CMK (cell line): ENCODE measurements around the gene PET117.
"Not testable (repeated sequence)": the region's sequence is repeated elsewhere in the genome, so short reads cannot be mapped to it uniquely, and the experiment has no call there.

Source experiments
- DNase-seq: peaks from one replicate; pipeline ENCODE4 v3.0.0-alpha.2; 2010; ENCODE audit warnings: low read depth

Gene PET117, protein sequence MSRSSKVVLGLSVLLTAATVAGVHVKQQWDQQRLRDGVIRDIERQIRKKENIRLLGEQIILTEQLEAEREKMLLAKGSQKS

GRCh38 chr20:18137412-18138265 is at the start of gene PET117, which contains the start of gene KAT14:
Gene PET117, plus strand, starts transcription at chr20:18137863. Its CDS starts 93 bp downstream, at chr20:18137956.
Gene KAT14, plus strand, starts transcription at chr20:18137863. Its CDS starts 4,798 bp downstream, at chr20:18142661.
- peak; percentile 86 for DNase-seq

- DNase-seq: not testable (repeated sequence)
These were observed 49.4 kb upstream of the PET117 start for GRCh38 chr20:18088298-18088697.

GRCh38 chr20:18088841-18089240 is 48.8 kb upstream of the PET117 start:
- DNase-seq: not testable (repeated sequence)

GRCh38 chr20:18090044-18090443 is 47.6 kb upstream of the PET117 start:
- no peak for DNase-seq

GRCh38 chr20:18090477-18090876 is 47.2 kb upstream of the PET117 start:
- DNase-seq: no peak

DNA sequence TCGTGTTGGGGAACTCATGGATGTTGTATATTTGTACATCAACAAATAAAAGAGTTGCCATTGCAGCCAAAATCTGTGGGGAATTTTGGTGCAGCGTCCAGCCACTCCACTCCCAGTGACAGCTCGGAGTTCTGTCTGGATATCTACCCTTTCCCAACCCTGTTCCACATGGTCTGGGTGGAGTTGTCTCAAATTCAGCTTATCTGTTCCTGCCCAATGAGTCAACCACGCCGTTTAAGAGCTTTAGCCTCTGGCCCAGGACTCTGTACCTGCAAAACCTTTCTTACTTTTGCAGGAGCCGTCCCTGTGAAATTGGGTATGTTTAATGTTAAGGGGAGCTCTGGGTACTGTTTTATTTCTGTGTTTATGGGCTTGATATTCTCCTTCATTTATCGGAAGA is 46.0 kb upstream of the PET117 start:
- DNase-seq: no peak

- DNase-seq: no peak
These were observed 44.8 kb upstream of the PET117 start for GRCh38 chr20:18092890-18093289.

DNA sequence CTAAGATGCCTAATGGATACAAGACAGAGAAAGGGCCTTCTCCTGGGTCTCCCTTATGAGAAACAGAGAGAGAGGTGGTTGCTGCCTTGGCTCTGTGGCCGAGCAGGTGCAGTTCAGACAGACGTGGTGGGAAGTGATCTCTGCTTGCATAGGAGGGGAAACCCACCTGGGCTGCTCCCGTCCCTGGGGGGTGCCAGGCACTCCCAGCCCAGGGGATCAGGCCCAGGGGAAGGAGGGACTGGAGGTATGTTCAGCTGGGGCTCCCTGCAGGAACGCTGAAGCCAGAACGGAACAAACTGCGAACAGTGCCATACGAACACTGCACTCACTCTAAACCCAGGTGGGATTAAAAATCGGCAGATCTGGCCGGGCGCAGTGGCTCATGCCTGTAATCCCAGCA is 44.3 kb upstream of the PET117 start:
- no peak for DNase-seq

GRCh38 chr20:18094191-18094590 is 43.5 kb upstream of the PET117 start:
- DNase-seq: no peak

GRCh38 chr20:18100569-18100968 is 37.1 kb upstream of the PET117 start:
- DNase-seq: not testable (repeated sequence)

- DNase-seq: no peak
These were observed 36.4 kb upstream of the PET117 start for GRCh38 chr20:18101125-18101810.

- DNase-seq: no peak
These were observed 34.2 kb upstream of the PET117 start for GRCh38 chr20:18103497-18103896.

GRCh38 chr20:18108326-18108725 is 29.3 kb upstream of the PET117 start:
- no peak for DNase-seq

DNA sequence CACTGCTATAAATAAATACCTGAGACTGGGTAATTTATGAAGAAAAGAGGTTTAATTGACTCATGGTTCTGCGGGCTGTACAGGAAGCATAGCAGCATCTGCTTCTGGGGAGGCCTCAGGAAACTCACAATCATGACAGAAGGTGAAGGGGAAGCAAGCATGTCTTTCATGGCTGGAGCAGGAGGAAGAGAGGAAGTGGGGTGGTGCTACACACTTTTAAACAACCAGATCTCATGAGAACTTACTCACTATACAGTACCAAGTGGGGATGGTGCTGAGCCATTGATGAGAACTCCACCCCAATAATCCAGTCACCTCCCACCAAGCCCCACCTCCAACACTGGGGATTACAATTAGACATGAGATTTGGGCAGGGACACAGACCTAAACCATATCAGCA is 9.1 kb upstream of the PET117 start:
- not testable (repeated sequence) for DNase-seq

GRCh38 chr20:18132663-18133062 is 5.0 kb upstream of the PET117 start:
- no peak for DNase-seq

DNA sequence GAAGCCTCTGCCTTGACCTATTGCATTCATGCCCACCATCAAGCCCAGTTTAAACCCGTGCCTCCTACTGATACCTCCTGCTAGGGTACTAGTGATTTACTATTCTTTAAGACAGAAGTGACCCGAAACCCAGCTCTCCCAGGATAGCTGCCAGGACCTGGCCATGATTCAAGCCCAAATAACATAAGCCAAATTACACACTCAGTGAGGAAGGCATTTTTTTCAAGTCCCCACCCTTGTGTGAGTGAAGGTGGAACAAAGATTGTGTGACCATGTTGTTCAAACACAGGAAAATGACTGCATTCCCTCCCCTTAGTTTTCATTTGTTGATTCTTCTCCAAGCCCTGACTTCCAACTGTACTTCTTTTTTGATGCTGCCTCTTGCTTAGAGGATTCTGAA is 3.7 kb upstream of the PET117 start:
- no peak for DNase-seq

GRCh38 chr20:18138266-18138582 is 561 bp downstream of the PET117 start:
- DNase-seq: no peak

GRCh38 chr20:18138639-18139583 is 1.2 kb downstream of the PET117 start:
- DNase-seq: no peak

DNA sequence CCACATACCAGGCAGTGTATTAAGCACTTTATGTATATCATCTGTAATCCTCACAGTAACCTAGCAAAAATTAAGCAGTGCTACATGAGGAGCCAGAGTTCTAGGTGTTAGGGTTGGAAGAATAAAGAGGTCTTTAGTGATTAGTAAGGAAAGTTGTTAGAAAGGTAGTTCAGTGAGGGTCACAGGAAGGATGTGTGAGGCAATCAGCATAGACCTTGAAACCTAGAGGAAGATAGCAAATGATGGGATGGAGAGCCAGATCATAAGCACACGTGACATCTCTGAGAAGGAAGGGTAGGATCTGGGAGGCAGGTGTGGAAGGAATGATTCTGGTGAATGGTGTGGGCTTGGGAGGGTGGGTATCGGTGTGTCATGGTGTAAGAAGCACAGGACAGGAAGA is 2.2 kb downstream of the PET117 start:
- no peak for DNase-seq

GRCh38 chr20:18144541-18145099 is 7.0 kb downstream of the PET117 start:
- DNase-seq: no peak

- no peak for DNase-seq
These were observed 16.7 kb downstream of the PET117 start for GRCh38 chr20:18154342-18154741.

DNA sequence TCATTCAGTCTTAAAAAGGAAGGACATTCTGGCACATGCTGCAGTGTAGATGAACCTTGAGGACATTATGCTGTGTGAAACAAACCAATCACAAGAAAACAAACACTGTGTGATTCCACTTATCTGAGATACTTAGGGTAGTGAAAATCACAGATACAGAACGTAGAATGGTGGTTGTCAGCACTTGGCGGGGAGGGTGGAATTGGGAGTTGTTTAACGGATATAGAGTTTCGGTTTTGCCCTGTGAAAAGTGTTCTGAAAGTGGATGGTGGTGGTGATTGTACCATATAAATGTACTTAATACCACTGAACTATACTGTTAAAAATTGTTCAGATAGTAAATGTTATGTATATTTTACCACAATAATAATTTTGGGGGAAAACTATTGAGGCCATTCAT is 18.4 kb downstream of the PET117 start:
- DNase-seq: no peak
